Loucy (cell line): Measurements from ENCODE around the gene PTPRN2.
"Not testable (repeated sequence)": the region's sequence is repeated elsewhere in the genome, so short reads cannot be mapped to it uniquely, and the experiment has no call there.

Experiments
- H2AFZ ChIP-seq: fragments of 200-600 bp; sonication (generic); 2 replicates; pipeline ENCODE4 v1.6.0; 2016; ENCODE audit warnings: antibody characterized with exemption, mild to moderate bottlenecking, low read length, moderate library complexity
- H3F3A ChIP-seq: fragments of 200-600 bp; 2 replicates; pipeline ENCODE4 v1.6.0; 2016; ENCODE audit warnings: antibody characterized with exemption, low read depth, mild to moderate bottlenecking
- H3K27me3 ChIP-seq: fragments of 200-600 bp; sonication (generic); 2 replicates; pipeline ENCODE4 v1.6.1; 2014; ENCODE audit warnings: low read length, mild to moderate bottlenecking; ENCODE audit not compliant: insufficient read depth, poor library complexity, severe bottlenecking
- H3K36me3 ChIP-seq: fragments of 200-600 bp; sonication (generic); 2 replicates; pipeline ENCODE4 v1.6.1; 2016; ENCODE audit warnings: low read length; ENCODE audit not compliant: insufficient read depth
- H3K4me1 ChIP-seq: fragments of 200-600 bp; sonication (generic); 2 replicates; pipeline ENCODE4 v1.5.1; 2014; ENCODE audit warnings: low read length, mild to moderate bottlenecking; ENCODE audit not compliant: insufficient read depth, poor library complexity, severe bottlenecking
- H3K4me2 ChIP-seq: fragments of 200-600 bp; sonication (generic); 2 replicates; pipeline ENCODE4 v1.6.0; 2014; ENCODE audit warnings: antibody characterized with exemption, low read length, low read depth, mild to moderate bottlenecking; ENCODE audit not compliant: poor library complexity, severe bottlenecking
- H3K4me3 ChIP-seq: fragments of 200-600 bp; sonication (generic); 2 replicates; pipeline ENCODE4 v1.5.1; 2014; ENCODE audit warnings: low read length, mild to moderate bottlenecking, mixed read lengths; ENCODE audit not compliant: poor library complexity, severe bottlenecking
- H3K79me2 ChIP-seq: fragments of 200-600 bp; sonication (generic); 2 replicates; pipeline ENCODE4 v1.6.1; 2014; ENCODE audit warnings: low read length; ENCODE audit not compliant: insufficient read depth
- H3K9ac ChIP-seq: fragments of 200-600 bp; sonication (generic); 2 replicates; pipeline ENCODE4 v1.6.0; 2014; ENCODE audit warnings: mild to moderate bottlenecking, low read depth, low read length, moderate library complexity; ENCODE audit not compliant: poor library complexity, severe bottlenecking
- H3K9me2 ChIP-seq: fragments of 200-600 bp; sonication (generic); replicated peaks from 2 replicates; pipeline ENCODE4 v1.6.1; 2016; ENCODE audit warnings: low read depth, low read length, mixed read lengths
- H3K9me3 ChIP-seq: fragments of 200-600 bp; sonication (generic); 2 replicates; pipeline ENCODE4 v1.6.1; 2014; ENCODE audit warnings: mild to moderate bottlenecking, antibody characterized with exemption, low read length, low read depth; ENCODE audit not compliant: insufficient read depth
- H4K20me1 ChIP-seq: fragments of 200-600 bp; sonication (generic); 2 replicates; pipeline ENCODE4 v1.6.0; 2014; ENCODE audit warnings: antibody characterized with exemption, low read length, mild to moderate bottlenecking; ENCODE audit not compliant: insufficient read depth, poor library complexity, severe bottlenecking
- EZH2phosphoT487 ChIP-seq: fragments of 200-600 bp; IDR thresholded peaks from 2 replicates; pipeline ENCODE4 v1.6.1; 2018; ENCODE audit warnings: antibody characterized with exemption, mild to moderate bottlenecking, moderate library complexity, borderline replicate concordance
- TF ChIP-seq, protein P1 (sequence below): fragments of 200-600 bp; sonication (generic); conservative IDR thresholded peaks from 2 replicates; pipeline ENCODE4 v1.5.1; 2014; ENCODE audit warnings: mild to moderate bottlenecking, antibody characterized with exemption, low read length

The PTPRN2 gene

DNA sequence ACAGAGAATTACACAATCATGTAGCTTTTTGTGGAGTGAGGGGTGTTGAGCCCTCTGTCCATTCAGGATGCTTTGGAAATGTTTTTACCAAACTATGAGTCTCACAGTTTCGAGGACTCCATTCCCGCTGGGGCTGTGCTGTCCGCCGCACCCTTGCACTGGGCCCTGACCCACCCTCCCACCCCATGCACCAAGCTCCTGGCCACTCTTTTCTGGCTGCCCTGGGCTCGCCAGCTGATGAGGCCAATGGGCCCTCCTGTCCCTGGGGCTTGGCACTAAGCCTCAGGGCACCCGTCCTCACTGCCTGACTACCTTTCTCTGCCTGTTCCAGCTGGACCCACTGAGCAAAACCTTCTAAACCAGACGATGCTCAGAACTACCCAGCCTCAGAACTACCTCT is 332.1 kb downstream of the PTPRN2 start:
- H3K4me3 ChIP-seq, result no peak overlapping the region
- no peaks in the 10 kb centered on the region for H3K79me2 ChIP-seq
- no peaks in the 10 kb centered on the region for H3F3A ChIP-seq
- no peaks in the 10 kb centered on the region for H3K27me3 ChIP-seq
- no peaks in the 10 kb centered on the region for H3K36me3 ChIP-seq
- H4K20me1 ChIP-seq, result no peaks in the 10 kb centered on the region
- H3K9me3 ChIP-seq, result peaks cover 27% of the 10 kb centered on the region; the same call in 1 of the 2 replicates
- H3K9ac ChIP-seq, result no peak overlapping the region
- no peak overlapping the region for H2AFZ ChIP-seq
- no peaks in the 10 kb centered on the region for H3K9me2 ChIP-seq
- H3K4me1 ChIP-seq, result no peaks in the 10 kb centered on the region
- TF ChIP-seq EZH2phosphoT487, result no peak
- TF ChIP-seq, protein P1, sequence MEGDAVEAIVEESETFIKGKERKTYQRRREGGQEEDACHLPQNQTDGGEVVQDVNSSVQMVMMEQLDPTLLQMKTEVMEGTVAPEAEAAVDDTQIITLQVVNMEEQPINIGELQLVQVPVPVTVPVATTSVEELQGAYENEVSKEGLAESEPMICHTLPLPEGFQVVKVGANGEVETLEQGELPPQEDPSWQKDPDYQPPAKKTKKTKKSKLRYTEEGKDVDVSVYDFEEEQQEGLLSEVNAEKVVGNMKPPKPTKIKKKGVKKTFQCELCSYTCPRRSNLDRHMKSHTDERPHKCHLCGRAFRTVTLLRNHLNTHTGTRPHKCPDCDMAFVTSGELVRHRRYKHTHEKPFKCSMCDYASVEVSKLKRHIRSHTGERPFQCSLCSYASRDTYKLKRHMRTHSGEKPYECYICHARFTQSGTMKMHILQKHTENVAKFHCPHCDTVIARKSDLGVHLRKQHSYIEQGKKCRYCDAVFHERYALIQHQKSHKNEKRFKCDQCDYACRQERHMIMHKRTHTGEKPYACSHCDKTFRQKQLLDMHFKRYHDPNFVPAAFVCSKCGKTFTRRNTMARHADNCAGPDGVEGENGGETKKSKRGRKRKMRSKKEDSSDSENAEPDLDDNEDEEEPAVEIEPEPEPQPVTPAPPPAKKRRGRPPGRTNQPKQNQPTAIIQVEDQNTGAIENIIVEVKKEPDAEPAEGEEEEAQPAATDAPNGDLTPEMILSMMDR, result no peak
- H3K4me2 ChIP-seq, result no peak overlapping the region

GRCh38 chr7:158255156-158255555 is 332.5 kb downstream of the PTPRN2 start:
- Histone ChIP-seq H3K9ac (no peak overlapping the region), H3K9me2 (no peaks in the 10 kb centered on the region), H3K4me1 (no peaks in the 10 kb centered on the region), H4K20me1 (no peaks in the 10 kb centered on the region), H3F3A (no peaks in the 10 kb centered on the region), H2AFZ (no peak overlapping the region), H3K27me3 (no peaks in the 10 kb centered on the region), H3K9me3 (peaks cover 27% of the 10 kb centered on the region; the same call in 1 of the 2 replicates), H3K4me3 (no peak overlapping the region), H3K36me3 (no peaks in the 10 kb centered on the region), H3K4me2 (no peak overlapping the region), H3K79me2 (no peaks in the 10 kb centered on the region)
- TF ChIP-seq, protein P1, result no peak
- TF ChIP-seq EZH2phosphoT487, result no peak

DNA sequence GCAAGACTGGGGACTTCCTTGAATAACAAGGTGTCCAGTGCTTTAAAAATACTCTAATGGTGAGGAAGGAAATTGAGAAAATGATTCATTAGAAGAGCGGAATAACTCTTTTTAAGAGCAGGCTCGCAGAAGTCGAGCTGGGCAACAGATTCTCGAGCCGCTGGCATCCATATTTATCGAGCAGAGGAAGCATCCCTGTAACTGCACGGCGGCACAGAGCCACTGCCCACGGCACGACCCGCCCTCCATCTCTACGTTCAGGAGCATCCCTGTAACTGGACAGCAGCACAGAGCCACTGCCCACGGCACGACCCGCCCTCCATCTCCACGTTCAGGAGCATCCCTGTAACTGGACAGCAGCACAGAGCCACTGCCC is 334.0 kb downstream of the PTPRN2 start:
- not testable (repeated sequence) for H3K9ac ChIP-seq, H3F3A ChIP-seq, H3K79me2 ChIP-seq, H3K27me3 ChIP-seq, H3K4me1 ChIP-seq, H3K36me3 ChIP-seq, H3K4me2 ChIP-seq, H3K4me3 ChIP-seq, H4K20me1 ChIP-seq, H2AFZ ChIP-seq, H3K9me2 ChIP-seq
- peaks cover 24% of the 10 kb centered on the region; the same call in 1 of the 2 replicates for H3K9me3 ChIP-seq

- Histone ChIP-seq H3K9me2 (no peaks in the 10 kb centered on the region), H3K79me2 (no peaks in the 10 kb centered on the region), H3K9me3 (peaks cover 23% of the 10 kb centered on the region; the same call in 1 of the 2 replicates), H4K20me1 (no peaks in the 10 kb centered on the region), H3K4me2 (no peak overlapping the region), H3K9ac (no peak overlapping the region), H3K4me1 (no peaks in the 10 kb centered on the region), H3K27me3 (no peaks in the 10 kb centered on the region), H3K36me3 (no peaks in the 10 kb centered on the region), H3K4me3 (no peak overlapping the region), H2AFZ (no peak overlapping the region), H3F3A (no peaks in the 10 kb centered on the region)
- no peak for TF ChIP-seq EZH2phosphoT487
- TF ChIP-seq, protein P1, result no peak
These were observed 334.6 kb downstream of the PTPRN2 start for GRCh38 chr7:158252837-158253669.
